Measurements from ENCODE around the gene NHERF1.

DNA sequence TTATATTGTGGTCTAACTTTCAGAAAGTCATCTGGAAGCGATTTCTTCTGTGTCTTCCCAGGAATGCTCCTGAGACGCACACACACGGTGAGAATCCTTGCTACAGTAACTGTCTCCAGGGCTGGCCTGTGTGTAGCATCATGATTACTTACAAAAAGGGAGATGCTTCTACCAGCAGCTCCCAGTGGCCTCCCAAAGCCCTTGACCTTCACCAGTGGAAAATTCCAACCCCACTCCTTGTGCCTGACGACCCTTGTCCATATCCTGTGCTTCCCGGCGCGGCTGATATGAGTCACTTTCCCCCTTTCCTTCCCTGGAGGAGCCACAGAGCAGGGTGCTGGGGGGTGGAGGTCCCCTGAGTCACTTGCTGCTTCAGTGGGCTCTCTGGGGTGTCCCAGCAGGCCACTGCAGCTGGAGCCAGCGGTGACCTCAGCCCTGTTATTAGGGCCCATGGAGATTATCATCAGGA is 49.8 kb downstream of the NHERF1 start:
- TF ChIP-seq ZFP3 (CRISPR knock-in tag; IDR thresholded peaks at IDR 0.05) (no peak), PPARA (CRISPR knock-in tag; IDR thresholded peaks at IDR 0.05; ENCODE audit: borderline replicate concordance) (no peak)
- TF ChIP-seq, protein P1, sequence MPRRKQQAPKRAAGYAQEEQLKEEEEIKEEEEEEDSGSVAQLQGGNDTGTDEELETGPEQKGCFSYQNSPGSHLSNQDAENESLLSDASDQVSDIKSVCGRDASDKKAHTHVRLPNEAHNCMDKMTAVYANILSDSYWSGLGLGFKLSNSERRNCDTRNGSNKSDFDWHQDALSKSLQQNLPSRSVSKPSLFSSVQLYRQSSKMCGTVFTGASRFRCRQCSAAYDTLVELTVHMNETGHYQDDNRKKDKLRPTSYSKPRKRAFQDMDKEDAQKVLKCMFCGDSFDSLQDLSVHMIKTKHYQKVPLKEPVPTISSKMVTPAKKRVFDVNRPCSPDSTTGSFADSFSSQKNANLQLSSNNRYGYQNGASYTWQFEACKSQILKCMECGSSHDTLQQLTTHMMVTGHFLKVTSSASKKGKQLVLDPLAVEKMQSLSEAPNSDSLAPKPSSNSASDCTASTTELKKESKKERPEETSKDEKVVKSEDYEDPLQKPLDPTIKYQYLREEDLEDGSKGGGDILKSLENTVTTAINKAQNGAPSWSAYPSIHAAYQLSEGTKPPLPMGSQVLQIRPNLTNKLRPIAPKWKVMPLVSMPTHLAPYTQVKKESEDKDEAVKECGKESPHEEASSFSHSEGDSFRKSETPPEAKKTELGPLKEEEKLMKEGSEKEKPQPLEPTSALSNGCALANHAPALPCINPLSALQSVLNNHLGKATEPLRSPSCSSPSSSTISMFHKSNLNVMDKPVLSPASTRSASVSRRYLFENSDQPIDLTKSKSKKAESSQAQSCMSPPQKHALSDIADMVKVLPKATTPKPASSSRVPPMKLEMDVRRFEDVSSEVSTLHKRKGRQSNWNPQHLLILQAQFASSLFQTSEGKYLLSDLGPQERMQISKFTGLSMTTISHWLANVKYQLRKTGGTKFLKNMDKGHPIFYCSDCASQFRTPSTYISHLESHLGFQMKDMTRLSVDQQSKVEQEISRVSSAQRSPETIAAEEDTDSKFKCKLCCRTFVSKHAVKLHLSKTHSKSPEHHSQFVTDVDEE (CRISPR knock-in tag; IDR thresholded peaks at IDR 0.05), result no peak

All from SK-N-SH treated with all-trans-retinoic acid at 6 μM for 48 hours (cell line).